ENCODE data around the gene RET. TPM values are rescaled to one million over a fixed set of nuclear protein-coding genes. Genes with fewer than 3 reads are reported as not detected.

RET gene
- total RNA-seq, 1 experiment from 2014 or later = 21.4 TPM

- ATAC-seq (no peak), DNase-seq (ENCODE audit: low spot score) (no peak)
- Mint-ChIP-seq H3K36me3 (no peaks in the 10 kb centered on the region), H3K27ac (no peak overlapping the region), H3K9me3 (no peaks in the 10 kb centered on the region), H3K27me3 (ENCODE audit: low read depth) (no peaks in the 10 kb centered on the region), H3K4me1 (peaks cover 14% of the 10 kb centered on the region), H3K4me3 (no peak overlapping the region)
- TF ChIP-seq ATF2 (CRISPR knock-in tag; IDR thresholded peaks at IDR 0.05; ENCODE audit: borderline replicate concordance, low read depth) (no peak), ZBTB21 (CRISPR knock-in tag; IDR thresholded peaks at IDR 0.05; ENCODE audit: borderline replicate concordance) (no peak), SP1 (CRISPR knock-in tag; conservative IDR thresholded peaks at IDR 0.05) (no peak), MAX (CRISPR knock-in tag; IDR thresholded peaks at IDR 0.05) (no peak), CBFB (CRISPR knock-in tag; IDR thresholded peaks at IDR 0.05; ENCODE audit: low read depth) (no peak), ZNF423 (CRISPR knock-in tag; IDR thresholded peaks at IDR 0.05) (no peak), ZNF263 (CRISPR knock-in tag; IDR thresholded peaks at IDR 0.05; ENCODE audit: low read depth) (no peak), EMX1 (CRISPR knock-in tag; IDR thresholded peaks at IDR 0.05) (no peak), SOX15 (CRISPR knock-in tag; IDR thresholded peaks at IDR 0.05) (no peak), MXD4 (CRISPR knock-in tag; IDR thresholded peaks at IDR 0.05; ENCODE audit: borderline replicate concordance) (no peak), E2F1 (CRISPR knock-in tag; IDR thresholded peaks at IDR 0.05) (no peak), KAT7 (CRISPR knock-in tag; IDR thresholded peaks at IDR 0.05; ENCODE audit: borderline replicate concordance) (no peak), FOXJ3 (CRISPR knock-in tag; IDR thresholded peaks at IDR 0.05; ENCODE audit: borderline replicate concordance) (no peak), TEAD4 (CRISPR knock-in tag; IDR thresholded peaks at IDR 0.05) (no peak), NR3C1 (CRISPR knock-in tag; conservative IDR thresholded peaks at IDR 0.05; ENCODE audit: low read depth) (no peak), ZSCAN18 (CRISPR knock-in tag; IDR thresholded peaks at IDR 0.05) (no peak), FOXK1 (CRISPR knock-in tag; IDR thresholded peaks at IDR 0.05) (no peak)
- ChIA-PET CTCF (interaction anchor here (2.9 to 4.7 kb wide), 2 partner anchors 9 to 12 kb away, joined by 24 to 29 read pairs; partner anchors contain the start of gene RET), POLR2A (no interaction called here)
Observed at GRCh38 chr10:43066481-43066880, 10.4 kb upstream of the RET start.

- ATAC-seq = no peak
- ChIA-PET CTCF (interaction anchor here (1.1 to 4.7 kb wide), 2 partner anchors 8 to 11 kb away, joined by 5 to 29 read pairs; partner anchors contain the start of gene RET), POLR2A (no interaction called here)
- Mint-ChIP-seq H3K27me3 (ENCODE audit: low read depth) (no peaks in the 10 kb centered on the region), H3K36me3 (no peaks in the 10 kb centered on the region), H3K4me3 (no peak overlapping the region), H3K4me1 (peaks cover 14% of the 10 kb centered on the region), H3K27ac (no peak overlapping the region), H3K9me3 (no peaks in the 10 kb centered on the region)
- no peak for DNase-seq (ENCODE audit: low spot score)
- TF ChIP-seq IRF2 (CRISPR knock-in tag; IDR thresholded peaks at IDR 0.05; ENCODE audit: borderline replicate concordance, low read depth) (no peak), E2F4 (CRISPR knock-in tag; IDR thresholded peaks at IDR 0.05; ENCODE audit: borderline replicate concordance, low read depth) (no peak), ATF3 (CRISPR knock-in tag; conservative IDR thresholded peaks at IDR 0.05) (no peak), USF2 (CRISPR knock-in tag; IDR thresholded peaks at IDR 0.05) (no peak), EMX1 (CRISPR knock-in tag; IDR thresholded peaks at IDR 0.05) (no peak), CDX4 (CRISPR knock-in tag; IDR thresholded peaks at IDR 0.05; ENCODE audit: borderline replicate concordance) (no peak), ATF2 (CRISPR knock-in tag; IDR thresholded peaks at IDR 0.05; ENCODE audit: borderline replicate concordance, low read depth) (no peak), FOXK1 (CRISPR knock-in tag; IDR thresholded peaks at IDR 0.05) (no peak), ZSCAN18 (CRISPR knock-in tag; IDR thresholded peaks at IDR 0.05) (no peak), GRHL2 (CRISPR knock-in tag; IDR thresholded peaks at IDR 0.05; ENCODE audit: insufficient replicate concordance, severe bottlenecking) (no peak)
Observed at GRCh38 chr10:43067391-43068135, 9.3 kb upstream of the RET start.
